Measurements from ENCODE around the gene TPK1.

TPK1 gene

DNA sequence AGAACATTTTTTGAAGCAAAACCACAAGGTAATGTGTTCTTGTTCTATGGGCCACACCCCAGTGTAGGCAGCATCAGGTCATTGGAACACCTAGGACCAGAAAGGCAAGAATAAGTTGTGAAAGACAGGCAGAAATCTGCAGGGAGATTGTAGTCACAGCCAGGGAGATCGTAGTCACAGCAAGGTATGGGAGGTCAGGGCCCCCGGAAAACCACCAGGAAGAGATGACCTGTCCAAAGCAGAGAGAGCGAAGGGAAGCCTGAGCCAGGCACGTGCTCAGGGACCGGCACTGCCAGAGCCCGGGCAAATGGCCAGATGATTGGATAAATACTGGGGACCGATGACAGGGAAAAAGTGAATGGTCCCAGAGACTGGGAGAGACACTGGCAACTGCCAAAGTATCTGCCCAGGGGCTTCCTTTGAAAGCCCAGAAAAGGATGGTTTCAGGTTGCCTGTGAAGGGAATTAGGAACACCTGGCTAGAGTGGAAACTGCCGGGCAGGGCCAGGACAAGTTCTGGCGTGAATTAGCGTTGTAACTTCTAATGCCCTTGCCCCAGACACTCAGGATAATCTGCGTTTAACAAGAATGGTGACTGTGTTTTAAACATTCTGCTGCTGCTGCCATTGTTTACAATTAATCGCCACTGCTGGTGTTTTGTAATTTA lies 428.5 kb downstream of the TPK1 start:
- DNase-seq (ENCODE audit: low read depth in 2 of 2) = no peak

DNA sequence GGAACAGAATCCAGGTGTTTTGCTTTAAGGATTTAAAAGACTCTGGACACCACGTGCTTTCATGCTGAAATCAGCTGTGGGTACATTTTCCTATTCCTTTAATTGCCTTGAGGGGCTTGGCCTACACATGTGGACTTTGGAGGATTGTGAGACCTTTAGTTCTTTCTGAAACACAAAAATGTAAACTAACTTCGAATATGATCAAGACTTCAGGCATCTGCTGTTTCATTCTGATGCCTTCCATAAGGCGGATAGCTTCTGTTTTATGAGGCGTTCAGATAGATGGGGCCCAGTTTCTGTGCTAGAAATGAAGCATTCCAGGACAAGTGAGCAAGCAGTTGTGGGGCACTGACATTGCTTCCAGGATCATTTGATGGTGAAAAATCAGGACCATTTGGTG lies 430.9 kb downstream of the TPK1 start:
- DNase-seq (ENCODE audit: low read depth in 2 of 2) = no peak

DNA sequence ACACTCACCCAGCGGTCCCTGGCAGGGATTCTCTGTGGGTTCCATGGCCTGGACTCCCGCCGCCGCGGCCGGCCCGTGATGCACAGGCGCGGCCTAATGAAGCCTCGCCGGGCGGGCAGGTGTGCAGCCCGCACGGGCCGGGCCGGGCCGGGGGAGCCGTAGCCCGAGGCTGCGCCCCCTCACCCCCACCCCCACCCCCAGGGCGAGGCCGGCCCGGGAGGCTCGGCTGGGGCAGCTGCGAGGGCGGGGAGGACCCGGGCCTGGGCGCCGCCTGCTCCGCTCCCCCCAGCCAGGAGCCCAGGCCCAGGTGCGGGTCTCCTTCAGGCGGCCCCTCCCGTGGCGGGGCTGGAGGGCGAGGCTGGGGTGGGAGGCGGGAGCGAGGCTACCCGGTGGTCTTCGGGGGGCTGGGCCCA lies 432.2 kb downstream of the TPK1 start, which contains the start of gene NOBOX:
Gene NOBOX (minus strand): TSS at position 45 of the 413 bp plus-strand sequence.
- no peak for DNase-seq (ENCODE audit: low read depth in 2 of 2)

- DNase-seq (ENCODE audit: low read depth in 2 of 2) = no peak
Observed at GRCh38 chr7:144403102-144403501, 432.8 kb downstream of the TPK1 start.

All from stimulated activated CD4-positive, alpha-beta T cell treated with anti-CD3 and anti-CD28 coated beads, Interleukin-12 subunit alpha, Interleukin-12 subunit beta, amount 100 ng/mL, for 24 hours (primary cell).